ENCODE data around the gene AUTS2. TPM values are rescaled to one million over a fixed set of nuclear protein-coding genes. Genes with fewer than 3 reads are reported as not detected.

Gene AUTS2
- polyA plus RNA-seq, 1 donor (not counting 4 experiments of a cell fraction or from before 2014, with no cell fraction given): 4.7 TPM

GRCh38 chr7:69757528-69757927 is 159.3 kb downstream of the AUTS2 start:
- no peak for FAIRE-seq
- no peaks in the 10 kb centered on the region for H4K20me1 ChIP-seq (ENCODE audit: control insufficient read depth, extremely low read depth, insufficient read depth, low read length)

DNA sequence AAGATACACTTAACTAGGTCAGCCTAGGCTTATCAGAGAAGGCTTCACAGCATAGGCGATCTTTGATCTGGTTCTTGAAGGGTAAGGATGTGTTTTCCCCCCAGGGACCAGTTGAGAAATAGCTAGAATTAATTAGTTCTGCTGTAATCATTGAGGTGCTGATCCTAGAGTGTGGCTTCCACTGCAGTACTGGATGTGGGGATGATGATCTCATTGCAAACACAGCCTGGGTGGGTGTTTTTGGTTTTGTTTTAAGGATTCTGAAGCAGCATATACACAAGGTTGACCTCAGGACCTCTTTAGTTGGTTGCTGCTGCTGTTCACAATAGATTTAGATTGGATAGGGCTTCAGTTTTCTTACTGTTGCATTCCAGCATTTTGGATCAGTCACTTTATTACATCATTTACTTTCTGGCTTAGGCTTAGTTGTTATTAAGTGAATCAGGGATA is 159.7 kb downstream of the AUTS2 start:
- no peaks in the 10 kb centered on the region for H4K20me1 ChIP-seq (ENCODE audit: control insufficient read depth, extremely low read depth, insufficient read depth, low read length)

More at GRCh38 chr7:69757528-69757927, 159.3 kb downstream of the AUTS2 start:
- no peak for DNase-seq (ENCODE audit: low read depth, low spot score)
- dilution Hi-C loops (cut with MboI; ENCODE audit: extremely low pct_ligation_motif_present, low sequenced_read_pairs): no loop called here
- Histone ChIP-seq H3K79me2 (ENCODE audit: control insufficient read depth, insufficient read depth, low read length) (no peaks in the 10 kb centered on the region), H3K4me3 (ENCODE audit: control insufficient read depth in 2 of 3, extremely low read depth in 1 of 3, insufficient read depth in 2 of 3, low read depth in 1 of 3, low read length in 3 of 3) (no peak overlapping the region), H2AFZ (ENCODE audit: control insufficient read depth, low read length) (no peak overlapping the region), H3K27me3 (ENCODE audit: control insufficient read depth, extremely low read depth, insufficient read depth, low read length) (no peaks in the 10 kb centered on the region), H3K9me1 (ENCODE audit: control insufficient read depth, extremely low read depth, insufficient read depth, low read length) (no peaks in the 10 kb centered on the region), H3K4me2 (ENCODE audit: control insufficient read depth, extremely low read depth, insufficient read depth, low read depth, low read length) (no peak overlapping the region), H3K9ac (ENCODE audit: control insufficient read depth, extremely low read depth, insufficient read depth, low read length) (no peak overlapping the region), H3K27ac (ENCODE audit: control insufficient read depth, insufficient read depth, low read length) (no peak overlapping the region), H3K4me1 (ENCODE audit: control insufficient read depth, extremely low read depth, insufficient read depth, low read length) (peaks cover 4% of the 10 kb centered on the region), H3K36me3 (ENCODE audit: control insufficient read depth in 2 of 2, extremely low read depth in 1 of 2, insufficient read depth in 2 of 2, low read length in 2 of 2) (no peaks in the 10 kb centered on the region), H3K9me3 (ENCODE audit: control insufficient read depth, low read depth, low read length) (no peaks in the 10 kb centered on the region)
- TF ChIP-seq, protein P1, sequence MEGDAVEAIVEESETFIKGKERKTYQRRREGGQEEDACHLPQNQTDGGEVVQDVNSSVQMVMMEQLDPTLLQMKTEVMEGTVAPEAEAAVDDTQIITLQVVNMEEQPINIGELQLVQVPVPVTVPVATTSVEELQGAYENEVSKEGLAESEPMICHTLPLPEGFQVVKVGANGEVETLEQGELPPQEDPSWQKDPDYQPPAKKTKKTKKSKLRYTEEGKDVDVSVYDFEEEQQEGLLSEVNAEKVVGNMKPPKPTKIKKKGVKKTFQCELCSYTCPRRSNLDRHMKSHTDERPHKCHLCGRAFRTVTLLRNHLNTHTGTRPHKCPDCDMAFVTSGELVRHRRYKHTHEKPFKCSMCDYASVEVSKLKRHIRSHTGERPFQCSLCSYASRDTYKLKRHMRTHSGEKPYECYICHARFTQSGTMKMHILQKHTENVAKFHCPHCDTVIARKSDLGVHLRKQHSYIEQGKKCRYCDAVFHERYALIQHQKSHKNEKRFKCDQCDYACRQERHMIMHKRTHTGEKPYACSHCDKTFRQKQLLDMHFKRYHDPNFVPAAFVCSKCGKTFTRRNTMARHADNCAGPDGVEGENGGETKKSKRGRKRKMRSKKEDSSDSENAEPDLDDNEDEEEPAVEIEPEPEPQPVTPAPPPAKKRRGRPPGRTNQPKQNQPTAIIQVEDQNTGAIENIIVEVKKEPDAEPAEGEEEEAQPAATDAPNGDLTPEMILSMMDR (optimal IDR thresholded peaks at IDR 0.05 in 1 of 3, IDR thresholded peaks at IDR 0.05 in 1 of 3, conservative IDR thresholded peaks at IDR 0.05 in 1 of 3; ENCODE audit: extremely low read depth in 1 of 3, insufficient read depth in 2 of 3, low read length in 3 of 3): no peak
- no peak for TF ChIP-seq EZH2 (IDR thresholded peaks at IDR 0.05; ENCODE audit: low read length)

More for the DNA sequence above, 159.7 kb downstream of the AUTS2 start:
- Histone ChIP-seq H3K9ac (ENCODE audit: control insufficient read depth, extremely low read depth, insufficient read depth, low read length) (no peak overlapping the region), H3K9me1 (ENCODE audit: control insufficient read depth, extremely low read depth, insufficient read depth, low read length) (no peaks in the 10 kb centered on the region), H3K4me3 (ENCODE audit: control insufficient read depth in 2 of 3, extremely low read depth in 1 of 3, insufficient read depth in 2 of 3, low read depth in 1 of 3, low read length in 3 of 3) (no peak overlapping the region), H3K36me3 (ENCODE audit: control insufficient read depth in 2 of 2, extremely low read depth in 1 of 2, insufficient read depth in 2 of 2, low read length in 2 of 2) (no peaks in the 10 kb centered on the region), H3K27me3 (ENCODE audit: control insufficient read depth, extremely low read depth, insufficient read depth, low read length) (no peaks in the 10 kb centered on the region), H3K9me3 (ENCODE audit: control insufficient read depth, low read depth, low read length) (no peaks in the 10 kb centered on the region), H2AFZ (ENCODE audit: control insufficient read depth, low read length) (no peak overlapping the region), H3K4me2 (ENCODE audit: control insufficient read depth, extremely low read depth, insufficient read depth, low read depth, low read length) (no peak overlapping the region), H3K27ac (ENCODE audit: control insufficient read depth, insufficient read depth, low read length) (no peak overlapping the region), H3K4me1 (ENCODE audit: control insufficient read depth, extremely low read depth, insufficient read depth, low read length) (peaks cover 6% of the 10 kb centered on the region), H3K79me2 (ENCODE audit: control insufficient read depth, insufficient read depth, low read length) (no peaks in the 10 kb centered on the region)
- FAIRE-seq (no peak), DNase-seq (ENCODE audit: low read depth, low spot score) (no peak)
- dilution Hi-C loops (cut with MboI; ENCODE audit: extremely low pct_ligation_motif_present, low sequenced_read_pairs): no loop called here
- TF ChIP-seq, protein P1 (optimal IDR thresholded peaks at IDR 0.05 in 1 of 3, IDR thresholded peaks at IDR 0.05 in 1 of 3, conservative IDR thresholded peaks at IDR 0.05 in 1 of 3; ENCODE audit: extremely low read depth in 1 of 3, insufficient read depth in 2 of 3, low read length in 3 of 3): no peak
- no peak for TF ChIP-seq EZH2 (IDR thresholded peaks at IDR 0.05; ENCODE audit: low read length)
